A375 (cell line): ENCODE data around the gene SYNJ2. TPM values are rescaled to one million over a fixed set of nuclear protein-coding genes. Genes with fewer than 3 reads are reported as not detected.

Source experiments
- small RNA-seq: library from RNA; depleted of rRNA; stranded (forward); fragments of <200 nt; gene quantifications from one replicate; pipeline ENCODE3, GENCODE V24; 2014
- total RNA-seq: library from RNA; depleted of rRNA; stranded (reverse); fragments of >200 nt; shearing (Covaris generic); gene quantifications from 2 replicates; pipeline ENCODE4 v1.2.3, GENCODE V29; 2014; rRNA removed

Gene SYNJ2, protein sequence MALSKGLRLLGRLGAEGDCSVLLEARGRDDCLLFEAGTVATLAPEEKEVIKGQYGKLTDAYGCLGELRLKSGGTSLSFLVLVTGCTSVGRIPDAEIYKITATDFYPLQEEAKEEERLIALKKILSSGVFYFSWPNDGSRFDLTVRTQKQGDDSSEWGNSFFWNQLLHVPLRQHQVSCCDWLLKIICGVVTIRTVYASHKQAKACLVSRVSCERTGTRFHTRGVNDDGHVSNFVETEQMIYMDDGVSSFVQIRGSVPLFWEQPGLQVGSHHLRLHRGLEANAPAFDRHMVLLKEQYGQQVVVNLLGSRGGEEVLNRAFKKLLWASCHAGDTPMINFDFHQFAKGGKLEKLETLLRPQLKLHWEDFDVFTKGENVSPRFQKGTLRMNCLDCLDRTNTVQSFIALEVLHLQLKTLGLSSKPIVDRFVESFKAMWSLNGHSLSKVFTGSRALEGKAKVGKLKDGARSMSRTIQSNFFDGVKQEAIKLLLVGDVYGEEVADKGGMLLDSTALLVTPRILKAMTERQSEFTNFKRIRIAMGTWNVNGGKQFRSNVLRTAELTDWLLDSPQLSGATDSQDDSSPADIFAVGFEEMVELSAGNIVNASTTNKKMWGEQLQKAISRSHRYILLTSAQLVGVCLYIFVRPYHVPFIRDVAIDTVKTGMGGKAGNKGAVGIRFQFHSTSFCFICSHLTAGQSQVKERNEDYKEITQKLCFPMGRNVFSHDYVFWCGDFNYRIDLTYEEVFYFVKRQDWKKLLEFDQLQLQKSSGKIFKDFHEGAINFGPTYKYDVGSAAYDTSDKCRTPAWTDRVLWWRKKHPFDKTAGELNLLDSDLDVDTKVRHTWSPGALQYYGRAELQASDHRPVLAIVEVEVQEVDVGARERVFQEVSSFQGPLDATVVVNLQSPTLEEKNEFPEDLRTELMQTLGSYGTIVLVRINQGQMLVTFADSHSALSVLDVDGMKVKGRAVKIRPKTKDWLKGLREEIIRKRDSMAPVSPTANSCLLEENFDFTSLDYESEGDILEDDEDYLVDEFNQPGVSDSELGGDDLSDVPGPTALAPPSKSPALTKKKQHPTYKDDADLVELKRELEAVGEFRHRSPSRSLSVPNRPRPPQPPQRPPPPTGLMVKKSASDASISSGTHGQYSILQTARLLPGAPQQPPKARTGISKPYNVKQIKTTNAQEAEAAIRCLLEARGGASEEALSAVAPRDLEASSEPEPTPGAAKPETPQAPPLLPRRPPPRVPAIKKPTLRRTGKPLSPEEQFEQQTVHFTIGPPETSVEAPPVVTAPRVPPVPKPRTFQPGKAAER (N-terminal part only)
- 18.9 and 19.2 TPM in 2 replicates for total RNA-seq

DNA sequence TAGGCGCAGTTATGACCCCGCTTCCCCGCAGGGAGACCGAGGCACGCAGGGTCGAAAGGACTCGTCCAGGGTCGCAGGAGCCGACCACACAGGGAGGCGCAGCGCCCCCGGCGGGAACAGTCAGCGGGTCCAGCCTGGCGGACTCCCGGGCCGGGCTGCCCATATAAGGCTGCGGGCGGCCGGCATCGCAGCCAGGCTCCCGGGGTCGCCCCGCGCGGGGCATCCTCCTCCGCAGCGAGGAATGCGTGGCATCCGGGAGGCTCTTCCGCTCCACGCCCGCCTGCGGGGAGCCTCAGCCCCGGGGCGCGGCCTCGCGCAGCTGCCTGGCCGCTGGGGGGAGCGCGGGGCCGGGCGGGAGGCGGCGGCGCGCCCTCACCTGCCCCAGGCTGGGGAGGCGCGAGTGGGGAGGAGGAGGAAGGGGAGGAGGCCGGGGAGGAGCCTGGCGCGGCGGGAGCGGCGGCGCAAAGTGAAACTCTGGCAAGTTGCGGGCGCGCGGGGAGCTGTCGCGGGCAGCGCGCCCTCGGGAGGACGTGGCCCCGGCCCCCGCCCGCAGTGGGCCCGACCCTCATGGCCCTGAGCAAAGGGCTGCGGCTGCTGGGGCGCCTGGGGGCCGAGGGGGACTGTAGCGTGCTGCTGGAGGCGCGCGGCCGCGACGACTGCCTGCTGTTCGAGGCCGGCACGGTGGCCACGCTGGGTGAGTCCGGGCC lies at the start of gene SYNJ2:
SYNJ2 (plus strand) TSS at position 469 of the 707 bp plus-strand sequence; CDS start at position 568, 99 bp downstream.

Small RNA genes within 50 kb of the gene (small RNA-seq; reads per million reads assigned to genes)
- not detected for gene RNU6-786P

Other genes with a start within 250 kb of the SYNJ2 start
- 22.9 and 24.4 TPM in 2 replicates for gene SNX9, start 158.6 kb upstream of the SYNJ2 start, total RNA-seq
- 2.6 and 4.0 TPM in 2 replicates for gene SERAC1, start 186.4 kb downstream of the SYNJ2 start, total RNA-seq
- gene GTF2H5, start 186.5 kb downstream of the SYNJ2 start, total RNA-seq: 4.5 and 5.5 TPM in 2 replicates